Mesendoderm (in vitro differentiated cells): ENCODE data around the gene CTAGE15.
"Not testable (repeated sequence)": the region's sequence is repeated elsewhere in the genome, so short reads cannot be mapped to it uniquely, and the experiment has no call there.

Source experiments
- DNase-seq: peaks from one replicate; pipeline ENCODE4 v3.0.0; 2013
- H2AK5ac ChIP-seq: 2 replicates; pipeline ENCODE4 v1.6.1; 2013; ENCODE audit warnings: low read length, inconsistent platforms
- H2BK120ac ChIP-seq: 2 replicates; pipeline ENCODE4 v1.6.1; 2013; ENCODE audit warnings: low read depth, mild to moderate bottlenecking, low read length, moderate library complexity, mixed read lengths
- H2BK15ac ChIP-seq: replicated peaks from 2 replicates; pipeline ENCODE4 v1.6.1; 2013; ENCODE audit warnings: low read depth, mild to moderate bottlenecking, moderate library complexity
- H2BK5ac ChIP-seq: 2 replicates; pipeline ENCODE4 v1.6.1; 2013; ENCODE audit warnings: low read length, inconsistent platforms
- H3K18ac ChIP-seq: 2 replicates; pipeline ENCODE4 v1.6.1; 2013; ENCODE audit warnings: mild to moderate bottlenecking, low read length, mixed read lengths
- H3K23ac ChIP-seq: one replicate; pipeline ENCODE4 v1.6.1; 2013; ENCODE audit warnings: low read length
- H3K27ac ChIP-seq: 2 replicates; pipeline ENCODE4 v1.5.1; 2013; ENCODE audit warnings: low read depth, mild to moderate bottlenecking, inconsistent platforms, low read length, moderate library complexity
- H3K27me3 ChIP-seq: 2 replicates; pipeline ENCODE4 v1.6.1; 2013; ENCODE audit warnings: low read length, control low read depth, mild to moderate bottlenecking, inconsistent platforms; ENCODE audit not compliant: insufficient read depth, poor library complexity
- H3K36me3 ChIP-seq: 2 replicates; pipeline ENCODE4 v1.6.1; 2013; ENCODE audit warnings: low read length, inconsistent platforms; ENCODE audit not compliant: control insufficient read depth, insufficient read depth
- H3K4ac ChIP-seq: one replicate; pipeline ENCODE4 v1.6.1; 2013; ENCODE audit warnings: low read depth, mild to moderate bottlenecking, low read length, moderate library complexity
- H3K4me1 ChIP-seq: 2 replicates; pipeline ENCODE4 v1.6.1; 2013; ENCODE audit warnings: low read depth, low read length, inconsistent platforms; ENCODE audit not compliant: control insufficient read depth
- H3K4me2 ChIP-seq: 2 replicates; pipeline ENCODE4 v1.6.1; 2013; ENCODE audit warnings: low read length
- H3K4me3 ChIP-seq: 2 replicates; pipeline ENCODE4 v1.5.1; 2013; ENCODE audit warnings: mild to moderate bottlenecking, low read length
- H3K56ac ChIP-seq: one replicate; pipeline ENCODE4 v1.6.1; 2013; ENCODE audit warnings: low read length
- H3K79me1 ChIP-seq: 2 replicates; pipeline ENCODE4 v1.6.1; 2013; ENCODE audit warnings: low read length, inconsistent platforms
- H3K79me2 ChIP-seq: 2 replicates; pipeline ENCODE4 v1.6.1; 2013; ENCODE audit warnings: mild to moderate bottlenecking, low read length; ENCODE audit not compliant: control insufficient read depth, insufficient read depth
- H3K9ac ChIP-seq: 2 replicates; pipeline ENCODE4 v1.6.1; 2013; ENCODE audit warnings: low read length, inconsistent platforms
- H4K5ac ChIP-seq: one replicate; pipeline ENCODE4 v1.6.1; 2013; ENCODE audit warnings: low read length
- H4K8ac ChIP-seq: one replicate; pipeline ENCODE4 v1.6.1; 2013; ENCODE audit warnings: low read depth, mild to moderate bottlenecking, control low read depth, low read length, moderate library complexity
- WGBS: extraction: QIAGEN DNeasy Blood & Tissue Kit; methylation state at CpG from one replicate; pipeline ENCODE4 v1.1.7; 2013; ENCODE audit warnings: low lambda C conversion rate, missing lambda C conversion rate; ENCODE audit not compliant: insufficient coverage; ENCODE audit errors: extremely low coverage; 5-methylcytosine and 5-hydroxymethylcytosine counted together

The CTAGE15 gene

DNA sequence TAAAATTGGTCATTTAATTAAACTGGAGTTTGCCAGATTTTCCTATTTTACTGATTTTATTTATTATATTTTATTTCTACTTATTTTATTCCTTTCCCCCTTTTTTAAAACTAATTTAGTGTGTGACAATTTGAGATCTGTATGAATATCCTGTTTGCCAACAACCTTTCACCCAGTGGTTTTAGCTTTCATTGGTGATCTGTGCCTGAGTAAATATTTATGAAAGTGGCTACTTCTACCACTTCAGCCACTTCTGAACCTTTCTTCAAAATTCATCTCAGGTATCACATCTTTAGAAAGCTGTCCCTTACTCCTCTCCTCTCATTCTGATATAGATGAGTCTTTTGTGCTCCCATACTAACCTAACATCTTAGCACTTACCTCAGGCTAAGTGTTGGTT is 18.3 kb downstream of the CTAGE15 start:
- H3K4ac ChIP-seq, H2AK5ac ChIP-seq, H3K4me3 ChIP-seq, H3K27me3 ChIP-seq, H3K56ac ChIP-seq, H4K5ac ChIP-seq, H3K27ac ChIP-seq, H3K23ac ChIP-seq, H3K79me2 ChIP-seq, H3K9ac ChIP-seq, H2BK15ac ChIP-seq, H3K4me2 ChIP-seq, H3K36me3 ChIP-seq, H2BK5ac ChIP-seq, H2BK120ac ChIP-seq, H3K4me1 ChIP-seq, H3K18ac ChIP-seq, H4K8ac ChIP-seq, H3K79me1 ChIP-seq, DNase-seq: not testable (repeated sequence)

DNA sequence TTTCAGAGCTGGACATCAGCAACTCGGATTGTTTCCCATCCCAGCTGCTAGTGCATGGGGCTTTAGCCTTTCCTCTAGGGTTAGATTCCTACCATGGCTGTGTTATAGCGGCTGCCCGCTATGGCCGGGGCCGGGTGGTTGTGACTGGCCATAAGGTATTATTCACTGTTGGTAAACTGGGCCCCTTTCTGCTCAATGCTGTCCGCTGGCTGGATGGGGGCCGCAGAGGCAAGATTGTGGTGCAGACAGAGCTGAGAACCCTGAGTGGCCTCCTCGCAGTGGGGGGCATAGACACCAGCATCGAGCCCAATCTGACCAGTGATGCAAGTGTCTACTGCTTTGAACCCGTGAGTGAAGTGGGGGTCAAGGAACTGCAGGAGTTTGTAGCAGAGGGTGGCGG is 26.5 kb downstream of the CTAGE15 start:
- not testable (repeated sequence) for H4K8ac ChIP-seq, H3K9ac ChIP-seq, H3K4me1 ChIP-seq, H2BK120ac ChIP-seq, H3K4me2 ChIP-seq, H3K4me3 ChIP-seq, DNase-seq, H3K79me2 ChIP-seq, H2AK5ac ChIP-seq, H3K56ac ChIP-seq, H3K4ac ChIP-seq, H3K36me3 ChIP-seq, H2BK15ac ChIP-seq, H4K5ac ChIP-seq, H3K27me3 ChIP-seq, H2BK5ac ChIP-seq, H3K27ac ChIP-seq, H3K79me1 ChIP-seq, H3K18ac ChIP-seq, H3K23ac ChIP-seq
- WGBS: no CpG with 5 or more reads among the region's 11 CpGs

DNA sequence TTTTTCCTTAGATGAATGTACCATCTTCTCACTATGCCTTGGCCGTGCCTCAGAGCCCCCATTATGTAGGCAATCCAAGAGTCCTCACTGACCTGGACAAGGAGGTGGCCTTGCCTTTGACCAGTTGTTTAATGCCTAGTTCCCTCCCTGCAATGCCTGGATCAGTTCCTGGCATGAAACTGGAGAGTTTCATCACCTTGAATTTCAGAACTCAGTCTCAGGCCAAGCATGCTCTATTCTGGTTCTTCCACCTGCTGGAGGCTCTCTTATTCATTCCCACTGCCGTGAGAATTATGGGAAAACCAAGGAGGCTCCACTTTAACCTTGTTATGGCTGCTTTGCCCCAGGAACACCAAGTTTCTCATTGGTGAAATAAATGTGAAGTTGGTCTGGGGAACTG is 31.9 kb downstream of the CTAGE15 start:
- H2BK120ac ChIP-seq: not testable (repeated sequence)

DNA sequence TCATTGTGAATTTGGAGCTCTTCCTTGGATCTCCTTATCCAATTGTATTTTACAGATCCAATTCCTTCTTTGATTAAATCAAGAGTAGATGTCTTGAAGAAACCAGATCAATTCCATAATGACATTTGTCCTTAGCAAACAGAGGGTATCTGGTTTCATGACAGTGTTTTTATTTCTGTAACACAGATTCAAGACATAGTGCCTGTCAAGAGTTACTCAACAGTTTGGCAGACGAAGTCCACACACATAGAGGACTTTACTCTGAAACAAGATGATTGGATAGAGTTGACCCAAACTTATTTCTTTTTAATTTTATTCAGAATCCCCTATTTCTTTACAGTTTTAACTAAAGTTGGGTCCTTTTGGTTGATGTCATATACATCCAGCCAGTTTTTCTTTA is 34.5 kb downstream of the CTAGE15 start:
- not testable (repeated sequence) for H3K4ac ChIP-seq, H3K27ac ChIP-seq, H3K4me1 ChIP-seq, H3K27me3 ChIP-seq, H3K9ac ChIP-seq, H4K8ac ChIP-seq, H2BK15ac ChIP-seq, H2BK120ac ChIP-seq, H3K4me3 ChIP-seq, H2AK5ac ChIP-seq, H3K23ac ChIP-seq, H3K56ac ChIP-seq, H3K18ac ChIP-seq, DNase-seq, H3K79me1 ChIP-seq, H3K4me2 ChIP-seq, H3K79me2 ChIP-seq, H4K5ac ChIP-seq, H3K36me3 ChIP-seq, H2BK5ac ChIP-seq
- WGBS: no CpG with 5 or more reads among the region's 1 CpG

More for the DNA sequence above, 31.9 kb downstream of the CTAGE15 start:
- not testable (repeated sequence) for H3K36me3 ChIP-seq, H3K9ac ChIP-seq, H2AK5ac ChIP-seq, H3K4me1 ChIP-seq, H3K56ac ChIP-seq, H3K27me3 ChIP-seq, H3K79me2 ChIP-seq, H2BK15ac ChIP-seq, H4K8ac ChIP-seq, DNase-seq, H3K4me3 ChIP-seq, H3K4me2 ChIP-seq, H3K23ac ChIP-seq, H3K4ac ChIP-seq, H3K79me1 ChIP-seq, H4K5ac ChIP-seq, H2BK5ac ChIP-seq, H3K18ac ChIP-seq, H3K27ac ChIP-seq
- WGBS: no CpG with 5 or more reads among the region's 2 CpGs

DNA sequence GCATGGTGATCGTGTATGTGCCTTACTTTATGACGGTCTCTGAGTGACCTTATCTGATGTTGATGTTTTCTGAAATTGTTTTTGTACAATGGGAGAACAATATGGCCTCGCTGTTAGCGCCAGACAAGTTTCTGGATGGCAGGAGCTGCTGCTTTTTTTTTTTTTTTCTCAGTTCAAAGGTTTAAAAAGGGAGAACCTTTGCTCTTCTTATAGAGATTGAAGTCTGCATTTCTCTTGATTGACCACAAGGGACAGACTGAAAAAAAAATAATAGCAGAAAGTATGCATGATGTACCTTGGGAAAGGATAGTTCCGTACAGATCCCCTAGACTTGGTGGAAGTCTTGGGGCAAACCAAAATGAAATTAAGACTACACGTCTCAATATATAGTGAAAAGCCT is 43.9 kb downstream of the CTAGE15 start:
- H3K27me3 ChIP-seq, H2AK5ac ChIP-seq, H3K27ac ChIP-seq, H3K23ac ChIP-seq, H4K8ac ChIP-seq, DNase-seq, H3K9ac ChIP-seq, H2BK5ac ChIP-seq, H3K4me3 ChIP-seq, H3K36me3 ChIP-seq, H3K4ac ChIP-seq, H3K4me2 ChIP-seq, H3K56ac ChIP-seq, H3K18ac ChIP-seq, H2BK15ac ChIP-seq, H3K79me1 ChIP-seq, H2BK120ac ChIP-seq, H3K79me2 ChIP-seq, H3K4me1 ChIP-seq, H4K5ac ChIP-seq: not testable (repeated sequence)
- no CpG with 5 or more reads among the region's 6 CpGs for WGBS

DNA sequence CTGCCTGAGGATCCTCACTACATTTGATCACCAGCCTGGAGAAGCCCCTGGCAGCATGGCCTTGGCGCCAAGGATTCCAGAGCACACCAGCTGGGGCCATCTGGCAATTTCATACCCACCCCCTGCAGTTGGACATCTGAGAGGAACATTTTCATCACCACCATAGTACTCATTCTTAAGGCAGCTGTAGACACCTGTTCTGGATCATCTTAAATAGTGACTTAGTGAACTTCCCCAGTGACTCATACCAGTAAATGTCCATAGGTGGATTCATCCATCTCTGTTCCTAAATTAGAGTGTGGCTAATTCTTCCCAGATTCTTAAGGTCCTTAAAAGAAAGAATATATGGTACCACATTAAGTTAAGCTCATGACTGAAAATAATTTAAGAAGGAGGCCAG is 45.6 kb downstream of the CTAGE15 start:
- not testable (repeated sequence) for H2BK5ac ChIP-seq, H3K79me2 ChIP-seq, H3K4ac ChIP-seq, H2BK15ac ChIP-seq, H2BK120ac ChIP-seq, DNase-seq, H3K4me1 ChIP-seq, H2AK5ac ChIP-seq, H4K5ac ChIP-seq, H3K27me3 ChIP-seq, H3K27ac ChIP-seq, H3K56ac ChIP-seq, H3K9ac ChIP-seq, H3K23ac ChIP-seq, H3K4me2 ChIP-seq, H3K36me3 ChIP-seq, H4K8ac ChIP-seq, H3K79me1 ChIP-seq, H3K18ac ChIP-seq, H3K4me3 ChIP-seq
- WGBS: no CpG with 5 or more reads among the region's 1 CpG
